COR-L47 (cell line): ENCODE results near the gene XRN2.
A peak's percentile ranks its signal among the peaks of the same experiment; 100 is the strongest.

ENCODE experiments used
- DNase-seq: peaks from one replicate; lab custom pipeline; 2025; lab: John Stamatoyannopoulos, UW

Gene XRN2

GRCh38 chr20:21303061-21303871 lies at the start of gene XRN2:
XRN2 (plus strand) TSS chr20:21303331; CDS start chr20:21303399, 68 bp downstream.
- peak; percentile 91 for DNase-seq

- no peak for DNase-seq
These were observed 45.9 kb upstream of the XRN2 start for GRCh38 chr20:21257192-21257591.

GRCh38 chr20:21258411-21258810 lies 44.7 kb upstream of the XRN2 start:
- no peak for DNase-seq

DNA sequence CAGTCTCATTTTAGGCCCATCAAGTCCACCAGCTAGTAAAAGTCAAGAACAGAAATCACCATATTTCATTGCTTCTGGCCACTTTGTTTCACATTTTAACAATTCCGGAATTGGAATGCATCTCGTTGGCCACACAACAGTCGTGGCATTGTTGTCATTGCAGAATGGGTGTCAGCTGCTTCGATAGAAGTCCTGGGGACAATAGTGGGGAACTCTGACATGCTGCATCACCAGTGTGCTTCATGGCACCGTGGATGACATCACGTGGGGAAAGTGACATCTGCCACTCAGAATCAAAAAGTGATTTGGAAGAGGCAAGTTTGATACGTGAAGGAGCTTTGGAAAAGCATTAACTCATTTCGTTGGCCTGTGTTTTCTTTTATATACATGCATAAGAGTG lies 43.8 kb upstream of the XRN2 start:
- no peak for DNase-seq

GRCh38 chr20:21262812-21263211 lies 40.3 kb upstream of the XRN2 start:
- no peak for DNase-seq

GRCh38 chr20:21265261-21266190 lies 37.6 kb upstream of the XRN2 start:
- DNase-seq = peak; percentile 54

GRCh38 chr20:21266191-21266536 lies 37.0 kb upstream of the XRN2 start:
- peak; percentile 14 for DNase-seq

- DNase-seq = no peak
These were observed 33.4 kb upstream of the XRN2 start for GRCh38 chr20:21269772-21270171.

DNA sequence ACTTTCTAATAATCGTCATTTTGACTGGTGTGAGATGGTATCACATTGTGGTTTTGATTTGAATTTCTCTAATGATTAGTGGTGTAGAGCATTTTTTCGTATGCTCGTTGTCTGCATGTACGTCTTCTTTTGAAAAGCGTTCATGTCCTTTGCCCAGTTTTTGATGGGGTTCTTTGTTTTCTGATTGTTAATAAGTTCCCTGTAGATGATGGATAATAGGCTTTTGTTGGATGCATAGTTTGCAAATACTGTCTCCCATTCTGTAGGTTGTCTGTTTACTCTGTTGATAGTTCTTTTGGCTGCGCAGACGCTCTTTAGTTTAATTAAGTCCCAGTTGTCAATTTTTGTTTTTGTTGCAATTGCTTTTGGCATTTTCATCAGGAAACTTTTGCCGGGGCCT lies 32.3 kb upstream of the XRN2 start:
- peak; percentile 34 for DNase-seq

DNA sequence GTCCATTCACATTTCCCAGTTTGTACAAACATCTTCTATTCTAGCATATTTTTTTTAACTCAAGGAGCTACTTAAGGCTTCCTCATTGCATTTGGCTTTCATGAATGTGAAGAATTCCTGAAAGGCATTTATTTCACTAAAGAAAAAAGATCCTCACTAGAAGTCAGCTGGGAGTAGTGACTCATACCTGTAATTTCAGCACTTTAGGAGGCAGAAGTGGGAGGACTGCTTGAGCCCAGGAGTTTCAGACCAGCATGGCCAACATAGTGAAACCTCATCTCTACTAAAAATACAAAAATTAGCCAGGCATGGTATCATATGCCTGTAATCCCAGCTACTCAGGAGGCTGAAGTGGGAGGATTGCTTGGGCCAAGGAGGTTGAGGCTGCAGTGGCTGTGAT lies 30.9 kb upstream of the XRN2 start:
- DNase-seq = no peak

DNA sequence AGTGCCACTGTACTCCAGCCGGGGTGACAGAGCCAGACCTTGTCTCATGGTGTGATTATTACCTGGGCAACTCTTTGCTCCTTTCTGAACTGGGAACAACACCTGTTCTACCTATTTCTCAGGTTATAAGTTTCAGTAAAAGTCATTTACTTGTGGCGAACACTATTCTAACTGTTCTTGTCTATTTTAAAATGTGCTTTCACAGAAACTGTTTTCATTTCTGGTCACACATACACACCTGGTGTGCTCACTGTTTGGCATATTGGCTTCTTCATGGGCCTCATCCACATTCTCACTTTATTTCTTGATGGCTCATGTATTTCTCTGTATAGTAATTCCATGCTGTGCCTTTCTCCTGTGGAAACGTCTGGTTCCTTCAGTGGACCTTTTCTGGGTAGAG lies 30.5 kb upstream of the XRN2 start:
- no peak for DNase-seq

DNA sequence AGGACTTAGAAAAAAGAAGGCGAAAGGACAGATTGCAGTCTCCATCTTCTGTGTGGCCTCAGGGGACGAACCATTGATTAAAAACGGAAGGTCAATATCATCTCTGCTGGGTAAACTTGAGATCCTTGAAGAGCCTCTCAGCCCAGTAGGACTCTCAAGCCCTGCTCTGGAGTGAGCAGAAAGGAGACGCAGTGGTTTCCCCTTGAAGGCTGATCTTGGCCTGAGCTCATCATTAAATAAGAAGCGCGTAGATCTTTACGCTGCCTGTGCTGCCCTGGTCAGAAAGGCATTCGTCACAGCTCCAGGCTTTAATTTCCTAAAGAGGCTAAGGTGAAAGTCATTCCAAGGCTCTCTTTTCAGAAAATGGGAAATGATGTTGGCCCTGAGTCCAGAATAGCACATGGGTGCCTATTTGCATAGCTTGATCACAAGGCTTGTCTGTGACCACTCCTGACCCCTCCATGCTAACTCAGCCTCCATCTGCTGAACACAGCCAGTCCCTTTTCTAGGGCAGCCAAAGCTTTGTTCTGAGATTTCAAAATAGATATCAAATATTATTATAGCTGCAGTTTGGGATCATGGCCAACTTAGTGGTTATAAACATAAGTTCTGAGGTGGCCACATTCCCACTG lies 29.3 kb upstream of the XRN2 start:
- DNase-seq = peak; percentile 4

DNA sequence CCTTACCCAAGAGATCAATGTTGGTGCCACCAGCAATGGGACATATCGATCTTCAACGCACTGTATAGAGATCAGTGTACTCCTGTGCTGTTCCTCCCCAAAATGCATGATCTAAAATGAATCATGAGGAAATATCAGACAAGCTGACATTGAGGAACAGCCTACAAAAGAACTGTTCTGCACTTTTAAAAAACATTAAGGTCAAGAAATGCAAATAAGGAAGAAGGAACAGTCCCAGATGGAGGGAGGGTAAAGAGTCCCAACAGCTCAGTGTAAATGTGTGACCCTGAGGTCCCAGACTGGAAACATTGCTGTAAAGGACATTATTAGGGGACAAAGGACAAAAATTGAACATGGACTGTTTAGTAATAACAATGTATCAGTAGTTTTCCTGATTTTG lies 24.3 kb upstream of the XRN2 start:
- DNase-seq = no peak

- DNase-seq = no peak
These were observed 23.2 kb upstream of the XRN2 start for GRCh38 chr20:21279706-21280521.

GRCh38 chr20:21280522-21281016 lies 22.6 kb upstream of the XRN2 start:
- DNase-seq = no peak

DNA sequence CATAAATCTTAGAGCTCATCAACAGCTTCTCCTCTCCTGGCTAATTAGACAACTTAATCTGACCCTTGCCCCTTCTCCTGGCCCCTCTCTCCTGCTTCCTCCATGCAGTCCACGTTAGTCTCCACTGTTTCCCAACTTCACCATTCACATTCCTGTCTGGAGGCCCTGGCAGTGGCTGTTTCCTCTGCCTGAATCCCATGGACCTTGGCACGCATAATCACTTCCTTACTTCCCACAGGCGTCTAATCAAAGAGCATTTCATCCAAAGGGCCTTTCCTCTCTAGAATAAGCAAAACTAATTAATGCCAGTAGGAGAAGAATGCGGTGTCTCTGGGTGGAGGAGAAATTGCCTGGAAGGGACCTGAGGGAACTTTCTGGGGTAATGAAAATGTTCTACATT lies 16.4 kb upstream of the XRN2 start:
- DNase-seq = no peak

DNA sequence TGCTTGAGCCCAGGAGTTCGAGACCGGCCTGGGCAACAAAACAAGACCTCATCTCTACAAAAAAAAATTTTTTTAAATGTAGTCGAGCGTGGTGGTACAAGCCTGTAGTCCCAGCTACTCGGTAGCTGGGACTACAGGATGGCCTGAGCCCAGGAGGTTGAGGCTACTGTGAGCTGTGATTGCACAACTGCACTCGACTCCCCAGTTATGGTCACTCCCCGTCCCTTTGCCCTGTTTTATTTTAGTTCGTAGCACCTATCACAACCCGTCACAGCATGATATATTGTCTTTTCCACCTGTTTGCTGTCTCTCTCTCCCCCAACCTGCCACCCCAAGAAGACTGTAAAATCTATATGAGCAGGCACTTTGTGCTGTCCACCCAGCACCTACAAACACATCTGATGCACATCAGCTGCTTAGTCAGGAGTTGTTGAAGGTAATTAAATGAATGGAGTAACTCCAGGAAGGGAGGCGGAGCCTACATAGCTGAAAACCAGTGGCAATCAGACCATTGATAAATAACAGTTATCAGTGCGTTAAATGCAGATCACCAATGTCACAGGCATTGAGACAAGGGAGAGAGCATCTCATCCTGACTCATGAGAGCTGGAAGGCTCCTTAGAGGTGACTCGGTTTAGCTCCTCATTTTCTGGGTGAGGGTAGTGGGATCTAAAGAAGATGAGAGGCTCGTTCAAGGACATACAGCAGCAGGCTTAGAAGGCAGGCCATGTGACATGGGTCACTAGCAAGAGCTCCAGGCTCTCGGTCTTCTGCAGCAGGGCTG lies 14.4 kb upstream of the XRN2 start:
- no peak for DNase-seq

DNA sequence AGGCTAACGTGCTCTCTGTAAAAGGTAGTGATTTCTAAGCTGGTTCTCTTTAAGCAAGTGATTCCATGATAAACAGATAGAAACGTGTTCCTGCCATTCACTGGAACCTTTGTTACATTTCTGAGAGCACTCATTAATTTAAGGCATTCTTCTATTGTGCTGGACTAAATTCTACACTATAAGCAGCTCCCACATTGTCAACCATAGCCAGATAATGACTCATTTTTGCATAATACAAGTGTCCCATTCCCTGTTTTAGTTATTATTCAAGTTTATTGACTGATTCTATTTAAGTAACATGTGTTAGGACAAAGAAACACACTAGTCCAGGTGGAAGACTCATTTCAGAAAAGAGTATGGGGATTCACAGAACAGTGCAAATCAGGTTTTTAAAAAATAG lies 13.5 kb upstream of the XRN2 start:
- no peak for DNase-seq

GRCh38 chr20:21291026-21291425 lies 12.1 kb upstream of the XRN2 start:
- no peak for DNase-seq

GRCh38 chr20:21294755-21295154 lies 8.4 kb upstream of the XRN2 start:
- no peak for DNase-seq
